Cardiac fibroblast (primary cell): ENCODE data around the gene STAMBP.

ENCODE experiments used
- DNase-seq, 2 donors: peaks; one replicate each; pipeline versions ENCODE4 v3.0.0 to v3.0.0-alpha.2; 2010; ENCODE audit warnings: low read depth in 2 of 2
- H3K4me3 ChIP-seq, 2 donors: replicated peaks in 1 of 2; 1 replicate in 1 of 2; 2 replicates in 1 of 2; pipeline ENCODE4 v1.5.1; 2011; ENCODE audit warnings: low read depth in 2 of 2, low read length in 2 of 2, mild to moderate bottlenecking in 2 of 2, moderate library complexity in 1 of 2
- TF ChIP-seq, protein P1 (sequence below): IDR thresholded peaks from one replicate; pipeline ENCODE4 v1.5.1; 2011; ENCODE audit warnings: low read depth, mild to moderate bottlenecking, low read length, inconsistent platforms

Gene STAMBP

DNA sequence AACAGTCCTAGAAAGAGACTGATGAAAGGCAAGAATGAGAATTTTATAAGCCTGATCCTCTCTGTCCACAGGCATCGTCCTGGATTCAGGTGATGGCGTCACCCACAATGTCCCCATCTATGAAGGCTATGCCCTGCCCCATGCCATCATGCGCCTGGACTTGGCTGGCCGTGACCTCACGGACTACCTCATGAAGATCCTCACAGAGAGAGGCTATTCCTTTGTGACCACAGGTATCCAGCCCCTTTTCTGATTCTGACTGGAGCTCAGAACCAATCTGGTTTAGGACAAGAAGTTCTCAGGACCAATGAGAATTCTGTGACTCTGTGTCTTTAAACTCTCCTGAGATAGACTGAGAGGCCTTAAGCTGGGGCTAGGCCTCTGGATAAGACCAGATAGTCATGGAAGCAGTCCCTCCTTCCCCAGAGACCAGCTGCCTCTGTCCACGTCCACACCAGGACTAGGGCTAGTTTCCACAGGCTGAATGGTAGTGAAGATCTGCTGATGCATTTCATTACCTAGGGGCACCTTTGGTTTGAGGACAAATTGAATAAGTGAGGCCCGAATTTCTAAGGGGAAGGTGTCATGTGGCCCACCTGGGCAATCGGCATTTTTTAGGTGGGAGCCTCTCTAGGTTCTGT, 84.8 kb downstream of the STAMBP start:
- no peak overlapping the region for H3K4me3 ChIP-seq
- TF ChIP-seq, protein P1, sequence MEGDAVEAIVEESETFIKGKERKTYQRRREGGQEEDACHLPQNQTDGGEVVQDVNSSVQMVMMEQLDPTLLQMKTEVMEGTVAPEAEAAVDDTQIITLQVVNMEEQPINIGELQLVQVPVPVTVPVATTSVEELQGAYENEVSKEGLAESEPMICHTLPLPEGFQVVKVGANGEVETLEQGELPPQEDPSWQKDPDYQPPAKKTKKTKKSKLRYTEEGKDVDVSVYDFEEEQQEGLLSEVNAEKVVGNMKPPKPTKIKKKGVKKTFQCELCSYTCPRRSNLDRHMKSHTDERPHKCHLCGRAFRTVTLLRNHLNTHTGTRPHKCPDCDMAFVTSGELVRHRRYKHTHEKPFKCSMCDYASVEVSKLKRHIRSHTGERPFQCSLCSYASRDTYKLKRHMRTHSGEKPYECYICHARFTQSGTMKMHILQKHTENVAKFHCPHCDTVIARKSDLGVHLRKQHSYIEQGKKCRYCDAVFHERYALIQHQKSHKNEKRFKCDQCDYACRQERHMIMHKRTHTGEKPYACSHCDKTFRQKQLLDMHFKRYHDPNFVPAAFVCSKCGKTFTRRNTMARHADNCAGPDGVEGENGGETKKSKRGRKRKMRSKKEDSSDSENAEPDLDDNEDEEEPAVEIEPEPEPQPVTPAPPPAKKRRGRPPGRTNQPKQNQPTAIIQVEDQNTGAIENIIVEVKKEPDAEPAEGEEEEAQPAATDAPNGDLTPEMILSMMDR: no peak
- DNase-seq: no peak

DNA sequence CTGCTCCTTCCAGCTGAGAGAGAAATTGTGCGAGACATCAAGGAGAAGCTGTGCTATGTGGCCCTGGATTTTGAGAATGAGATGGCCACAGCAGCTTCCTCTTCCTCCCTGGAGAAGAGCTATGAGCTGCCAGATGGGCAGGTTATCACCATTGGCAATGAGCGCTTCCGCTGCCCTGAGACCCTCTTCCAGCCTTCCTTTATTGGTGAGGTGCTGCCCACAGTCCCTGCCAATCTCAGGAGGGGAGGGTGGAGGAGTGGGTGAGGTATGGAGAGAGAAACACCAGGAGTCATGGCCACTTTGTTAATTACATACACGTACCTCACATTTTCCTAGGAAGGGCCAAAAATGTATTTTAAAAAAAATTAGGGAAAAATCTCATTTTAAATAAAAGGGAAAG, 85.9 kb downstream of the STAMBP start:
- DNase-seq: no peak
- TF ChIP-seq, protein P1: no peak
- no peak overlapping the region for H3K4me3 ChIP-seq

DNA sequence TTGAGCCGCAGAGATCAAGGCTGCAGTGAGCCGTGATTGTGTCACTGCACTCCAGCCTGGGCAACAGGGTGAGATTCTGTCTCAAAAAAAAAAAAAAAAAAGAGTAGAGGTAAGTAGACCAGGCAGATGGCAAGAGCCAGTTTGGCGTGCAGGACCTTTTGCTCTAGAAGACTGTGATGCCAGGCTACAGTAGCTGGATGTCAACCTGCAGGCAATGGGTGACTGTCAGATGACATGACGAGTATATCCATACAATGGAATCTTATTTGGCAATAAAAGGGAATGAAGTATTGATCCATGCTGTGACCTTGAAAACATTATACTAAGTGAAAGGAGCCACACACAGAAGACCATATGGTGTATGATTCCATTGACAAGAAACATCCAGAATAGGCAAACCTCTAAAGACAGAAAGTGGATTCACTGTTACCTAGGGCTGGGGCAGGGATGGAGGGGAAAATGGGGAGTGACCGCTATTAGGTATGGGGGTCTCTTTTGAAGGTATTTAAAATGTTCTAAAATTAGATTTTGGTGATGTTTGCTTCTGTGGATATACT, 86.8 kb downstream of the STAMBP start:
- TF ChIP-seq, protein P1: no peak
- H3K4me3 ChIP-seq: no peak overlapping the region
- DNase-seq: no peak

- no peak overlapping the region for H3K4me3 ChIP-seq
- no peak for DNase-seq
- TF ChIP-seq, protein P1: no peak
Observed at GRCh38 chr2:73916666-73917065, 87.9 kb downstream of the STAMBP start.

- H3K4me3 ChIP-seq: no peak overlapping the region
- no peak for DNase-seq
- TF ChIP-seq, protein P1: no peak
Observed at GRCh38 chr2:73917296-73917695, 88.5 kb downstream of the STAMBP start.

- DNase-seq: no peak
- H3K4me3 ChIP-seq: no peak overlapping the region
- TF ChIP-seq, protein P1: no peak
Observed at GRCh38 chr2:73917696-73918207, 89.0 kb downstream of the STAMBP start.
